NB4 (cell line): Measurements from ENCODE around the gene INPP5A.

ENCODE experiments used
- DNase-seq: peaks from one replicate; pipeline ENCODE4 v3.0.0; 2010; ENCODE audit warnings: low read depth
- H3K4me3 ChIP-seq: one replicate; pipeline ENCODE4 v1.5.1; 2011; ENCODE audit warnings: mild to moderate bottlenecking, low read depth, low read length, moderate library complexity
- CTCF ChIP-seq: IDR thresholded peaks from one replicate; pipeline ENCODE4 v1.5.1; 2012; ENCODE audit warnings: low read depth, low read length
- MYC ChIP-seq: IDR thresholded peaks from 2 replicates; pipeline ENCODE4 v1.6.1; 2011; ENCODE audit warnings: low read depth, low read length
- POLR2A ChIP-seq: IDR thresholded peaks from 2 replicates; pipeline ENCODE4 v1.6.1; 2011; ENCODE audit warnings: mild to moderate bottlenecking; ENCODE audit not compliant: insufficient read length; ENCODE audit errors: extremely low read depth
- TF ChIP-seq, protein P1 (sequence below): IDR thresholded peaks from 2 replicates; pipeline ENCODE4 v1.6.1; 2011; ENCODE audit warnings: low read depth, low read length

INPP5A gene

DNA sequence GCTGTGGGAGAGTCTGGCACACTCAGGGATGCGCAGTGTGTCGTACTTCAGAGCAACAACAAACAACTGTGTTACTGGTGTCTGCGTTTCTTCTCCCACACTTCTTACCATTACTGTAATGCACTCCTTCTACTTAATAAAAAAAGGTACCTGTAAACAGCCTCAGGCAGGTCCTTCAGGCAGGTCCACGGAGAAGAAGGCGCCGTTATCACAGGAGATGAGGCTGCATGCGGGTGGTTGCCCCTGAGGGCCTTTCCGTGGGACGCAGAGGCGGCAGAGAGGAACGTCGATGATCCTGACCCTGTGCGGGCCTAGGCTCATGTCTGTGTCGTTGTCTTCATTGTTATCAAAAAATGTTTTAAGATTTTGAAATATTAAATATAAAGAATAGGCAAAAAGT, 219.0 kb downstream of the INPP5A start:
- H3K4me3 ChIP-seq: no peak overlapping the region
- DNase-seq: no peak
- TF ChIP-seq MYC: no peak
- TF ChIP-seq, protein P1, sequence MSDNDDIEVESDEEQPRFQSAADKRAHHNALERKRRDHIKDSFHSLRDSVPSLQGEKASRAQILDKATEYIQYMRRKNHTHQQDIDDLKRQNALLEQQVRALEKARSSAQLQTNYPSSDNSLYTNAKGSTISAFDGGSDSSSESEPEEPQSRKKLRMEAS: no peak
- TF ChIP-seq POLR2A: no peak
- TF ChIP-seq CTCF: no peak

GRCh38 chr10:132757171-132757570, 219.6 kb downstream of the INPP5A start:
- DNase-seq: no peak
- no peak overlapping the region for H3K4me3 ChIP-seq
- no peak for TF ChIP-seq MYC
- no peak for TF ChIP-seq POLR2A
- TF ChIP-seq, protein P1: no peak
- TF ChIP-seq CTCF: no peak

DNA sequence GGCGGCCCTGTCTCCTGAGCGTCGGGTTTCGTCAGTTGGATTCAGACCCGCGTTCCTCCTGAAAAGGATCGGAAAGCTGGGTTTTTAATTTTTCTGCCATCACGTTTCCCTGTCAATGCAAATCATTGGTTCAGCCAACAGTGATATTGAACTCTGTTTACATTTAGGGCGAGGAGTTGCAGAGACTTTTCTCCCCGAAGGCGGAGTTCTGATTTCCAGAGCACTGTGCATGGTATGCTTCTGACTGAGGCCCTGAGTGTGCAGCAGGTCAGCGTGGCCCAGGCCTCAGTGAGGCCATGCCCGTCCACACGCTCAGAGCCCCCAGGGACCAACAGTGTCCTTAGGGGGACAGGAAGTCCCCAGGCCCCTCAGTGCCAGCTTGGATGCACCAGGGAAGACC, 221.3 kb downstream of the INPP5A start:
- DNase-seq: no peak
- no peak overlapping the region for H3K4me3 ChIP-seq
- no peak for TF ChIP-seq MYC
- TF ChIP-seq, protein P1: no peak
- no peak for TF ChIP-seq CTCF

GRCh38 chr10:132761395-132762060, 223.9 kb downstream of the INPP5A start:
- no peak overlapping the region for H3K4me3 ChIP-seq
- no peak for DNase-seq
- no peak for TF ChIP-seq MYC
- TF ChIP-seq CTCF: no peak
- TF ChIP-seq POLR2A: no peak
- TF ChIP-seq, protein P1: no peak

DNA sequence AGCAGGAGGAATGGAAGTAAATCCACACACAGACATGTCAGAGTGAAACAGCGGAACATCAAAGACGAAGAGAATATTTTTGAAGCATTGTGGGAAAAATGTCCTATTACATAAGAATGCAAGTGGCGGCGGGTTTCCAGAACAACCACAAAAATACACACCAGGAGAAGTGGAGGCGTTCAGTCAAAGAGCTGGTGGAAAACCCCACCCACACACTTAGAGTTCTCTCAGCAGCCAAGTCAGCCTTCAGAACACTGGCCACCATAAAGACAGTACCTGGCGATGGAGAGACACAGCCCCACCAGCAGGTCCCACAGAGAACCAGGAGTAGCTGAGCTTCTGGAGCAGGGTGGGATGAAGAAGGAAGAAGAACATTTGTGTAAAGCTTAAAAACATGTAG, 224.7 kb downstream of the INPP5A start:
- no peak for TF ChIP-seq CTCF
- no peak for TF ChIP-seq POLR2A
- TF ChIP-seq, protein P1: no peak
- TF ChIP-seq MYC: no peak
- DNase-seq: no peak
- no peak overlapping the region for H3K4me3 ChIP-seq
